Measurements from ENCODE around the gene COX19.

GRCh38 chr7:1009747-1010146 is 34.4 kb upstream of the COX19 start:
- TF ChIP-seq POLR2A (IDR thresholded peaks at IDR 0.05) (no peak), CTCF (IDR thresholded peaks at IDR 0.05) (no peak), EP300 (IDR thresholded peaks at IDR 0.05) (no peak)
